GM23248 (cell line): ENCODE measurements around the gene YWHAQ. TPM values are rescaled to one million over a fixed set of nuclear protein-coding genes. Genes with fewer than 3 reads are reported as not detected.

Source experiments
- DNase-seq: peaks from one replicate; pipeline ENCODE4 v3.0.0-alpha.2; 2015
- H2AFZ ChIP-seq: fragments of 200-600 bp; sonication (generic); 2 replicates; pipeline ENCODE4 v1.6.1; 2016; ENCODE audit warnings: antibody characterized with exemption
- H3F3A ChIP-seq: fragments of 200-600 bp; sonication (generic); 2 replicates; pipeline ENCODE4 v1.6.1; 2016; ENCODE audit warnings: mild to moderate bottlenecking, antibody characterized with exemption, mixed run types; ENCODE audit not compliant: insufficient read depth
- H3K27ac ChIP-seq: fragments of 200-600 bp; sonication (generic); 2 replicates; pipeline ENCODE4 v1.5.1; 2016; ENCODE audit warnings: mild to moderate bottlenecking
- H3K27me3 ChIP-seq: fragments of 200-600 bp; sonication (generic); replicated peaks from 2 replicates; pipeline ENCODE4 v1.6.1; 2016; ENCODE audit warnings: mild to moderate bottlenecking; ENCODE audit not compliant: insufficient read depth
- H3K36me3 ChIP-seq: fragments of 200-600 bp; sonication (generic); 2 replicates; pipeline ENCODE4 v1.6.1; 2016; ENCODE audit warnings: low read depth, mild to moderate bottlenecking
- H3K4me1 ChIP-seq: fragments of 200-600 bp; sonication (generic); 2 replicates; pipeline ENCODE4 v1.6.1; 2016; ENCODE audit warnings: mild to moderate bottlenecking; ENCODE audit not compliant: insufficient read depth
- H3K4me2 ChIP-seq: fragments of 200-600 bp; sonication (generic); one replicate; pipeline ENCODE4 v1.6.1; 2016; ENCODE audit warnings: mild to moderate bottlenecking; ENCODE audit not compliant: unreplicated experiment
- H3K4me3 ChIP-seq: fragments of 200-600 bp; sonication (generic); 2 replicates; pipeline ENCODE4 v1.5.1; 2016; ENCODE audit warnings: mild to moderate bottlenecking
- H3K79me2 ChIP-seq: fragments of 200-600 bp; sonication (generic); 2 replicates; pipeline ENCODE4 v1.6.1; 2016; ENCODE audit warnings: mild to moderate bottlenecking; ENCODE audit not compliant: insufficient read depth
- H3K9ac ChIP-seq: fragments of 200-600 bp; sonication (generic); 2 replicates; pipeline ENCODE4 v1.6.1; 2016; ENCODE audit warnings: mild to moderate bottlenecking
- H3K9me2 ChIP-seq: fragments of 200-600 bp; sonication (generic); 2 replicates; pipeline ENCODE4 v1.6.1; 2016; ENCODE audit warnings: mixed run types, mild to moderate bottlenecking, moderate library complexity; ENCODE audit not compliant: insufficient read depth
- H3K9me3 ChIP-seq: fragments of 200-600 bp; sonication (generic); one replicate; pipeline ENCODE4 v1.6.1; 2017; ENCODE audit warnings: low read depth
- H4K20me1 ChIP-seq: fragments of 200-600 bp; sonication (generic); 2 replicates; pipeline ENCODE4 v1.6.0; 2016; ENCODE audit not compliant: insufficient read depth
- EZH2 ChIP-seq: fragments of 200-600 bp; sonication (generic); IDR thresholded peaks from 2 replicates; pipeline ENCODE4 v1.6.1; 2018; ENCODE audit warnings: antibody characterized with exemption, mild to moderate bottlenecking; ENCODE audit not compliant: insufficient read depth, poor library complexity, severe bottlenecking
- EZH2phosphoT487 ChIP-seq: fragments of 200-600 bp; sonication (generic); IDR thresholded peaks from 2 replicates; pipeline ENCODE4 v1.6.1; 2018; ENCODE audit warnings: antibody characterized with exemption, moderate library complexity, mild to moderate bottlenecking, low read depth; ENCODE audit not compliant: insufficient read depth
- WGBS, 2 experiments: methylation state at CpG; one replicate each; pipeline ENCODE4 v1.1.6; 2015 to 2017; ENCODE audit warnings: low lambda C conversion rate in 2 of 2, low coverage in 1 of 2; ENCODE audit errors: missing lambda C conversion rate in 2 of 2; 5-methylcytosine and 5-hydroxymethylcytosine counted together
- in situ Hi-C: fragments of 300-500 bp; cut with MboI; formaldehyde crosslinking; loops from 2 replicates; pipeline ENCODE4 v1.15.0; 2020
- polyA plus RNA-seq: library from polyadenylated mRNA; unstranded; fragments of >200 nt; fragmentation: Nextera tagmentation; extraction: Ambion mirVana; gene quantifications from 2 replicates; pipeline ENCODE4 v1.2.1, GENCODE V29; 2016
- total RNA-seq: library from RNA; depleted of rRNA; stranded (reverse); fragments of >200 nt; shearing (Covaris generic); gene quantifications from 2 replicates; pipeline ENCODE4 v1.2.3, GENCODE V29; 2014; rRNA removed

The YWHAQ gene
- total RNA-seq (397 and 400 TPM in 2 replicates), polyA plus RNA-seq (694 and 728 TPM in 2 replicates)

DNA sequence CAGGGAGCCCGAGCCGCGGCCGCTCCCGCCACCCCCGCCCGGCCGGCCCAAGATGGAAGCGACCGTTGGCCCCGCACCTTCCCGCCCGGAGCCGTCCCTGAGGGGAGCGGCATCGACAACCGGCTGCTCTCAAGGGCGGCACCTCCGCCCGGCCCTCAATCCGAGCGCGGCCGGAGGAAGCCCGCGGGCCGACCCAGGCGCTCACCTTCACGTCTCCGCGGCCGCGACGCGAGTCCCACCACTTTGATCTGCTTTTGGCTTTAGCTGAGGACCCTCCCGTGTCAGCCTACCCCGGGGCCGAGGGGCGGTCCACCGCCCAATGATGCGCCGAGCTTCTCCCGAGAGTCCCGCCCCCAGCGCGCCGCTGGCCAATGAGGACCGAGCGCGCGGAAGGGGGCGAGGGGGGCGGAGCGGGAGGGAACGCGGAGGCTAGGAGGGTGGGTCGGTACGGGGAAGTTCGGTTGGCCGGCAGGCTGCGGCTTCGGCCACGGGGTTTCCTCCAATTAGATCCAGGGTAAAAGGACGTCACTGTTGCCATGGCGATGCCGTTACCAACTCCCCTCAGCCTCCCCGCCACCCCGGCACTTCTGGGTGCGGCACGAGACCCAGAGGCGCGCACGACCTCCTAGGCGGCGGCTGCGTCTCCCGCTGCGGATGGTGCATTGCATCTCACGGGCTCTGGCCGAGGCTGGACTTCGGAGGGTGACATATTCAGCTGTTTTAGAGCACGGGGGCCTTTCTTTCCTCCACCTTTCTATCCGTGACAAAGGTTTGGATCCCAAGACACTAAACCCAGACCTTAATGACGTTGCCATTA, at the start of gene YWHAQ:
Gene YWHAQ, minus strand, starts transcription at position 262 of the 817 bp plus-strand sequence. CDS start 545 bp downstream, outside the sequence.
- H3K9me3 ChIP-seq = no peaks in the 10 kb centered on the region
- peak within 1 kb of the TSS; percentile 95 for H3K27ac ChIP-seq
- DNase-seq = peak; percentile 100
- H3K36me3 ChIP-seq = peaks cover 20% of the 10 kb centered on the region
- peaks cover 44% of the 10 kb centered on the region for H3K79me2 ChIP-seq
- in situ Hi-C loops = no loop called here
- peak within 1 kb of the TSS; percentile 94 for H3K4me3 ChIP-seq
- TF ChIP-seq EZH2phosphoT487 (no peak), EZH2 (no peak)
- H3K9me2 ChIP-seq = no peaks in the 10 kb centered on the region
- H3F3A ChIP-seq = peaks cover 38% of the 10 kb centered on the region
- peak within 1 kb of the TSS; percentile 73 for H2AFZ ChIP-seq
- peaks cover 31% of the 10 kb centered on the region for H3K4me1 ChIP-seq
- H3K4me2 ChIP-seq = peak within 1 kb of the TSS; percentile 92
- no peaks in the 10 kb centered on the region for H3K27me3 ChIP-seq
- 1% methylated on average over 47 to 71 of the region's 84 CpGs for WGBS, 2 experiments
- H4K20me1 ChIP-seq = peaks cover 11% of the 10 kb centered on the region; the same call in 1 of the 2 replicates
- peak within 1 kb of the TSS; percentile 97 for H3K9ac ChIP-seq

DNA sequence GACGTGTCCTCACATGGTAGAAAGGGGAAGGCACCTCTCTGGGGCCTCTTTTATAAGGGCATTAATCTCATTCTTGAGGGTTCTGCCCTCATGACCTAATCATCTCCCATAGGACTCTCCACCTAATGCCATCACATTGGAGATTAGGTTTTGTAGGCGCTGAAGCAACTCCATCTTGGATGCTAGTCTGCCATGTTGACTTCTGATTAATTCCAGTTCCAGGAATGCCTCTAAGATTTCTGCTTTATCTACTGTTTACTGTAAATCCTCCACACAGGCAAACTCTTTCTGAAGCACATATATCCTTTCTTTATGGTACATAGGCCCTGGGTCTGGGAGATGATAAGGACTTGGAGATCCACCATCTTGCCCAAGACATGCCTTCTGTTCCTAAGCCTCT, 49.3 kb upstream of the YWHAQ start:
- H3K4me2 ChIP-seq = no peak overlapping the region
- H3K27ac ChIP-seq = no peak overlapping the region
- no peaks in the 10 kb centered on the region for H4K20me1 ChIP-seq
- H3K9ac ChIP-seq = no peak overlapping the region
- no peaks in the 10 kb centered on the region for H3K27me3 ChIP-seq
- no peaks in the 10 kb centered on the region for H3K36me3 ChIP-seq
- WGBS, 2 experiments = 96 to 97% methylated on average over 2 of the region's 2 CpGs
- no peak for DNase-seq
- peaks cover 15% of the 10 kb centered on the region for H3K4me1 ChIP-seq
- no peak overlapping the region for H3K4me3 ChIP-seq
- no peaks in the 10 kb centered on the region for H3K9me2 ChIP-seq
- H3K9me3 ChIP-seq = no peaks in the 10 kb centered on the region
- TF ChIP-seq EZH2phosphoT487 (no peak), EZH2 (no peak)
- H2AFZ ChIP-seq = no peak overlapping the region
- no peaks in the 10 kb centered on the region for H3K79me2 ChIP-seq
- in situ Hi-C loops = no loop called here
- H3F3A ChIP-seq = peaks cover 23% of the 10 kb centered on the region

DNA sequence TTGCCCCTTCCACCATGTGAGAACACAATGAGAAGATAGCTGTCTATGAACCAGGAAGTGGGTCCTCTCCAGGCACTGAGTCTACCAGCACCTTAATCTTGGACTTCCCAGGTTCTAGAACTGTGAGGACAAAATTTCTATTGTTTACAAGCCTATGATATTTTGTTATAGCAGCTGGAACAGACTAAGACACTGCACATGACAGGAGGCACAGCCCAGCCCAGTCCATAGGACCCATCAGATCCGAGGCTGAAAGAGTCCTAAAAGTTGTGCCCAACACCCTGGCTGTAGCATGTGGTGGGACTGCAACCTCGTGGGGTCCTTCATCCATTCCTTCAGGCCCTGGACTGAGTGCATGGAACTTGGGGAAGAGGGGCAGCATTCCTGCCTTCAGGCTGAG, 48.4 kb upstream of the YWHAQ start:
- TF ChIP-seq EZH2phosphoT487 = no peak
- no peak for TF ChIP-seq EZH2
- Histone ChIP-seq H3K9me2 (no peaks in the 10 kb centered on the region), H3K4me2 (no peak overlapping the region), H3K9me3 (no peaks in the 10 kb centered on the region), H3K27ac (no peak overlapping the region), H3K9ac (no peak overlapping the region), H3K4me1 (peaks cover 21% of the 10 kb centered on the region), H3K27me3 (no peaks in the 10 kb centered on the region), H3K36me3 (no peaks in the 10 kb centered on the region), H3F3A (peaks cover 27% of the 10 kb centered on the region), H3K79me2 (no peaks in the 10 kb centered on the region), H3K4me3 (no peak overlapping the region), H4K20me1 (no peaks in the 10 kb centered on the region), H2AFZ (no peak overlapping the region)
- in situ Hi-C loops = no loop called here
- 79 to 100% methylated on average over 2 of the region's 2 CpGs for WGBS, 2 experiments
- DNase-seq = no peak

DNA sequence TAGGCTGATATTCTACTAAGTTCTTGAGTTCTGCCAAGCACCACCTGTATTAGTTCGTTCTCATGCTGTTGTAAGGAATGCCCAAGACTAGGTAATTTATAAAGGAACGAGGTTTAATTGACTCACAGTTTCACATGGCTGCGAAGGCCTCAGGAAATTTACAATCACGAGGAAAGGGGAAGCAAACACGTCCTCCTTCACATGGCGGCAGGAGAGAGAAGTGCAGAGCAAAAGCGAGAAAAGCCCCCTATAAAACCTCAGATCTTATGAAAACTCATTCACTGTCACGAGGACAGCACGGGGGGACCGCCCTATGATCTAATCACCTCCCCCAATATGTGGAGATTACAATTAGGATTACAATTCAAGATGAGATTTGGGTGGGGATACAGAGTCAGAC, 47.7 kb upstream of the YWHAQ start:
- Histone ChIP-seq H3K27ac (no peak overlapping the region), H3K4me2 (no peak overlapping the region), H3K4me3 (no peak overlapping the region), H3K9me2 (no peaks in the 10 kb centered on the region), H3K9me3 (no peaks in the 10 kb centered on the region), H2AFZ (no peak overlapping the region), H4K20me1 (no peaks in the 10 kb centered on the region), H3K27me3 (no peaks in the 10 kb centered on the region), H3K79me2 (no peaks in the 10 kb centered on the region), H3F3A (peaks cover 27% of the 10 kb centered on the region), H3K9ac (no peak overlapping the region), H3K36me3 (no peaks in the 10 kb centered on the region), H3K4me1 (peaks cover 21% of the 10 kb centered on the region)
- TF ChIP-seq EZH2phosphoT487 (no peak), EZH2 (no peak)
- in situ Hi-C loops = no loop called here
- WGBS, 2 experiments = 91 to 92% methylated on average over 10 of the region's 10 CpGs
- DNase-seq = no peak
